Endothelial cell of umbilical vein (primary cell): ENCODE measurements around the gene BCAS2. TPM values are rescaled to one million over a fixed set of nuclear protein-coding genes. Genes with fewer than 3 reads are reported as not detected.

ENCODE experiments used
- BruUV-seq: library from RNA; stranded (reverse); fragments of 400-500 nt; replicated peaks from 2 replicates; lab custom pipeline; 2021; lab: Mats Ljungman, UMichigan
- CTCF ChIA-PET: fragments of 300-600, 350-600 bp; sonication (Branson Sonifier 250); formaldehyde crosslinking; loops from one replicate; lab custom pipeline; 2021; ENCODE audit warnings: antibody characterized with exemption, inconsistent platforms; lab: Charles Lee
- POLR2A ChIA-PET: fragments of 300-600, 350-600 bp; sonication (Branson Sonifier 250); formaldehyde crosslinking; loops from one replicate; lab custom pipeline; 2021; ENCODE audit warnings: antibody characterized with exemption, inconsistent platforms; lab: Charles Lee
- DNase-seq: peaks from one replicate; pipeline ENCODE4 v3.0.0-alpha.2; 2011; ENCODE audit warnings: low read depth, low spot score
- FAIRE-seq: peaks from 2 replicates; lab custom pipeline; 2011; peaks lifted over from hg19 to GRCh38; lab: Jason Lieb, UNC
- H2AFZ ChIP-seq: 2 replicates; pipeline ENCODE4 v1.6.0; 2012; ENCODE audit warnings: low read depth, low read length, control low read depth, inconsistent platforms
- H3K27ac ChIP-seq: 2 replicates; pipeline ENCODE4 v1.5.1; 2011; ENCODE audit warnings: low read depth, mild to moderate bottlenecking, control low read depth, low read length, moderate library complexity; ENCODE audit not compliant: insufficient read depth
- H3K27me3 ChIP-seq, 2 experiments: 2 replicates each; pipeline versions ENCODE4 v1.6.0 to v1.6.1; 2011; ENCODE audit warnings: low read length in 2 of 2, mixed read lengths in 1 of 2; ENCODE audit not compliant: control insufficient read depth in 2 of 2, insufficient read depth in 2 of 2
- H3K36me3 ChIP-seq, 2 experiments: 2 replicates in 1 of 2; 3 replicates in 1 of 2; pipeline ENCODE4 v1.5.1; 2011; ENCODE audit warnings: low read length in 2 of 2, mild to moderate bottlenecking in 1 of 2, moderate library complexity in 1 of 2; ENCODE audit not compliant: control insufficient read depth in 2 of 2, insufficient read depth in 2 of 2; ENCODE audit errors: extremely low read depth in 1 of 2
- H3K4me1 ChIP-seq: 3 replicates; pipeline ENCODE4 v1.5.1; 2011; ENCODE audit warnings: mild to moderate bottlenecking, low read length; ENCODE audit not compliant: control insufficient read depth, insufficient read depth; ENCODE audit errors: extremely low read depth
- H3K4me2 ChIP-seq: 2 replicates; pipeline ENCODE4 v1.6.1; 2011; ENCODE audit warnings: low read length, control low read depth, mixed read lengths; ENCODE audit not compliant: insufficient read depth
- H3K4me3 ChIP-seq, 3 experiments: fragments of 200-600 bp in 1 of 3; sonication (generic), shearing (Covaris generic) in 1 of 3; replicated peaks in 1 of 3; 2 replicates each; pipeline ENCODE4 v1.5.1; 2011 to 2016; ENCODE audit warnings: control low read depth in 3 of 3, low read length in 3 of 3, mild to moderate bottlenecking in 2 of 3, inconsistent platforms in 1 of 3, low read depth in 1 of 3, moderate library complexity in 1 of 3; ENCODE audit not compliant: insufficient read depth in 1 of 3
- H3K79me2 ChIP-seq: 2 replicates; pipeline ENCODE4 v1.6.0; 2012; ENCODE audit warnings: low read length, inconsistent platforms; ENCODE audit not compliant: control insufficient read depth, insufficient read depth
- H3K9ac ChIP-seq: replicated peaks from 2 replicates; pipeline ENCODE3; 2011; ENCODE audit warnings: low read length, control low read depth; ENCODE audit not compliant: insufficient read depth; ENCODE audit errors: extremely low read depth
- H3K9me1 ChIP-seq: replicated peaks from 3 replicates; pipeline ENCODE4 v1.6.0; 2011; ENCODE audit warnings: mild to moderate bottlenecking, low read length; ENCODE audit not compliant: control insufficient read depth, insufficient read depth; ENCODE audit errors: extremely low read depth
- H3K9me3 ChIP-seq: replicated peaks from 2 replicates; pipeline ENCODE4 v1.5.1; 2012; ENCODE audit warnings: low read length, inconsistent platforms; ENCODE audit not compliant: control insufficient read depth, insufficient read depth
- H4K20me1 ChIP-seq: replicated peaks from 2 replicates; pipeline ENCODE3; 2011; ENCODE audit warnings: mild to moderate bottlenecking, low read length; ENCODE audit not compliant: control insufficient read depth, insufficient read depth; ENCODE audit errors: extremely low read depth
- CTCF ChIP-seq, 2 donors: IDR thresholded peaks; 1 replicate in 1 of 2; 2 replicates in 1 of 2; pipeline ENCODE4 v1.5.1; 2011; ENCODE audit warnings: low read length in 2 of 2, mild to moderate bottlenecking in 2 of 2, moderate library complexity in 2 of 2, control low read depth in 1 of 2, inconsistent platforms in 1 of 2, low read depth in 1 of 2; ENCODE audit not compliant: insufficient read depth in 1 of 2; ENCODE audit errors: extremely low read depth in 1 of 2
- EZH2 ChIP-seq: IDR thresholded peaks from 2 replicates; pipeline ENCODE4 v1.6.1; 2012; ENCODE audit warnings: borderline replicate concordance, low read depth, mild to moderate bottlenecking, moderate library complexity, low read length, inconsistent platforms; ENCODE audit not compliant: severe bottlenecking
- FOS ChIP-seq: IDR thresholded peaks from 2 replicates; pipeline ENCODE4 v1.6.1; 2011; ENCODE audit warnings: mild to moderate bottlenecking, low read length, moderate library complexity, borderline replicate concordance; ENCODE audit not compliant: insufficient read depth
- GATA2 ChIP-seq: IDR thresholded peaks from 2 replicates; pipeline ENCODE4 v1.7.0; 2011; ENCODE audit warnings: low read depth, mild to moderate bottlenecking, moderate library complexity, mixed read lengths, low read length; ENCODE audit not compliant: insufficient read length, insufficient read depth
- JUN ChIP-seq: IDR thresholded peaks from 2 replicates; pipeline ENCODE4 v1.6.1; 2011; ENCODE audit warnings: borderline replicate concordance, low read depth; ENCODE audit not compliant: insufficient read length, insufficient read depth
- MYC ChIP-seq: IDR thresholded peaks from one replicate; pipeline ENCODE4 v1.6.1; 2011; ENCODE audit warnings: mild to moderate bottlenecking, low read depth, low read length
- POLR2AphosphoS5 ChIP-seq: IDR thresholded peaks from 2 replicates; pipeline ENCODE4 v1.6.1; 2012; ENCODE audit warnings: low read depth, mild to moderate bottlenecking, control low read depth, low read length, moderate library complexity; ENCODE audit not compliant: insufficient read depth
- dilution Hi-C: fragments of 300-500 bp; cut with MboI; formaldehyde crosslinking; loops from one replicate; pipeline ENCODE4 v1.15.0; 2019; ENCODE audit warnings: low sequenced_read_pairs; ENCODE audit not compliant: extremely low pct_ligation_motif_present
- intact Hi-C: fragments of 100-400 bp; cut with micrococcal nuclease; formaldehyde crosslinking; loops from one replicate; pipeline ENCODE4 v1.10.0; 2022
- polyA plus RNA-seq, 4 experiments: library from polyadenylated mRNA; depleted of rRNA in 3 of 4; stranded (reverse) in 3 of 4; unstranded in 1 of 4; fragments of >200 nt; gene quantifications; 2 replicates each; pipeline versions ENCODE4 v1.2.1 to v1.2.3, GENCODE V29; 2011 to 2012; ENCODE audit warnings: missing spikeins in 1 of 4
- total RNA-seq: library from RNA; stranded (reverse); gene quantifications from 2 replicates; pipeline ENCODE4 v1.2.3, GENCODE V29; 2021
- TF ChIP-seq, protein P1 (sequence below): IDR thresholded peaks from 2 replicates; pipeline ENCODE4 v1.6.1; 2011; ENCODE audit not compliant: insufficient read depth, insufficient read length

Gene BCAS2
- total and polyA plus RNA-seq, 2 donors (not counting 3 experiments of a cell fraction or from before 2014, with no cell fraction given) = 12.5 to 43.5 TPM

DNA sequence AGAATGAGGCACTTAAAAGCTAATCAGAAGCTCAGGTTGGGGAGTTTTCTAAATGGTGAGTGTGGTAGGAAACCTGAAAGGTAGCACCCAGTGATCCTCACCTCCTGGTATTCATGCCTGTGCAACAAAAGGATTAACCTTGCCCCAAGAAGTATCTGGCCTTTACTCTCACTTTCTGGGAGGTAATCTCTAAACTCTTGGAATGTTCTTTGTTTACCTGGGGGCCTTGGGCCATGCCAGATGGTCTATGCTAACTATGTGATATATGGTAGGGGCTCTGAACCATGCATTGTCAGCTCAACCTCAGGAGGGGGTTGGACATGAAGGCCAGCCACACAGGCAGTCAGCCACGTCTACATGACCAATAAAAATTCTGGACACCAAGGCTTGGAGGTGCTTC, 46.0 kb downstream of the BCAS2 start:
- Histone ChIP-seq H3K4me1 (peaks cover 4% of the 10 kb centered on the region), H3K9ac (no peak overlapping the region), H3K27ac (no peak overlapping the region), H3K9me3 (no peaks in the 10 kb centered on the region), H3K36me3 (no peaks in the 10 kb centered on the region), H3K79me2 (no peaks in the 10 kb centered on the region), H3K4me2 (no peak overlapping the region), H2AFZ (no peak overlapping the region), H3K27me3 (peaks cover 0 to 2% of the 10 kb centered on the region in 2 experiments), H4K20me1 (no peaks in the 10 kb centered on the region), H3K4me3 (no peak overlapping the region), H3K9me1 (no peaks in the 10 kb centered on the region)
- no peak for TF ChIP-seq JUN
- no peak for TF ChIP-seq POLR2AphosphoS5
- no peak for DNase-seq
- no TSS peak for BruUV-seq
- intact Hi-C loops (no loop called here), dilution Hi-C loops (no loop called here)
- ChIA-PET CTCF (no interaction called here), POLR2A (no interaction called here)
- no peak for FAIRE-seq

GRCh38 chr1:114531094-114531493, 50.3 kb downstream of the BCAS2 start:
- Histone ChIP-seq H3K4me2 (no peak overlapping the region), H2AFZ (no peak overlapping the region), H3K9ac (no peak overlapping the region), H3K27me3 (no peaks in the 10 kb centered on the region), H3K4me1 (no peaks in the 10 kb centered on the region), H3K4me3 (no peak overlapping the region), H3K9me1 (no peaks in the 10 kb centered on the region), H3K9me3 (no peaks in the 10 kb centered on the region), H4K20me1 (no peaks in the 10 kb centered on the region), H3K36me3 (no peaks in the 10 kb centered on the region), H3K27ac (no peak overlapping the region), H3K79me2 (no peaks in the 10 kb centered on the region)
- ChIA-PET POLR2A (no interaction called here), CTCF (no interaction called here)
- dilution Hi-C loops = no loop called here
- DNase-seq = no peak
- intact Hi-C loops = no loop called here
- no peak for FAIRE-seq
- BruUV-seq = no TSS peak
- TF ChIP-seq MYC = no peak
- no peak for TF ChIP-seq POLR2AphosphoS5
- TF ChIP-seq JUN = no peak
- TF ChIP-seq, protein P1, sequence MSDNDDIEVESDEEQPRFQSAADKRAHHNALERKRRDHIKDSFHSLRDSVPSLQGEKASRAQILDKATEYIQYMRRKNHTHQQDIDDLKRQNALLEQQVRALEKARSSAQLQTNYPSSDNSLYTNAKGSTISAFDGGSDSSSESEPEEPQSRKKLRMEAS = no peak
- TF ChIP-seq GATA2 = no peak
- no peak for TF ChIP-seq FOS
- no peak for TF ChIP-seq CTCF (IDR thresholded peaks at IDR 0.05; ENCODE audit: extremely low read depth in 1 of 2, insufficient read depth in 1 of 2, low read depth in 1 of 2, low read length in 2 of 2)
- TF ChIP-seq EZH2 = no peak
